GM12872 (cell line): ENCODE measurements around the gene ILK.

Experiments
- TF ChIP-seq, protein P1 (sequence below): IDR thresholded peaks from 3 replicates; pipeline ENCODE4 v1.5.1; 2011; ENCODE audit warnings: low read depth, mild to moderate bottlenecking, low read length, moderate library complexity; ENCODE audit not compliant: insufficient read depth

The ILK gene

DNA sequence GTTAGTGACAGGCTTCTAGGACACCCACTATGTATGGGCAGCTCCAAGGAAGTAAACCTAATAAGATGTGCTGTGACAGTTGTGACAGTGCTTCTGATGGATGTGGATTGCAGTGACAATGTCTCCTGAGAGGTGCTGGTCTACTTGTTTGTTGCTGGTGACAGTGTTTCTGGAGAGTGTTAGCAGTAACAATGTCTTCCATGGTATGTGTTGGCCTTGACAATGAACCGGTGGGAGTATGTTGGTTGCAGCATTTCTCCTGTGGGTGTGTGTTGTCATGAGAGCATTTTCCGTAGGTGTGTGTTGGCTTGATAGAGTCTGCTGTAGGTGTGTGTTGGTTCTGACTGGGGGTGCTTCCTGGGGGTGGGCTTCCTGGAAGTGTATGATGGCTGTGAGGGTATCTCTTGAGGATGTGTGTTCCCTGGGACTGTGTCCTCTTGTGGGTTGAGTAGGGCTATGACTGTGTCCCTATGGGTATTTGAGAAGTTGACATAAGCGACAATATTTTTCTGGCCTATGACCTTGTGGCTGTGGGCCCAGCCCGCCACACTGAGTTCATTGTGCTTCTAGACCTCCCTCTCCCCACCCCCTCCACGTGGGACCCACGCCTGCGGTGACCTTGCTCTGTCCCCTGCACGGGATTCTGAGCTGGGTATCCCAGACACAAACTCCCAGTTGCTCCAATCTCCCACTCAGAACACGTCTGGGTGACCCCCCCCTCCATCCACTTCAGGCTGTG is 50.9 kb downstream of the ILK start:
- TF ChIP-seq, protein P1, sequence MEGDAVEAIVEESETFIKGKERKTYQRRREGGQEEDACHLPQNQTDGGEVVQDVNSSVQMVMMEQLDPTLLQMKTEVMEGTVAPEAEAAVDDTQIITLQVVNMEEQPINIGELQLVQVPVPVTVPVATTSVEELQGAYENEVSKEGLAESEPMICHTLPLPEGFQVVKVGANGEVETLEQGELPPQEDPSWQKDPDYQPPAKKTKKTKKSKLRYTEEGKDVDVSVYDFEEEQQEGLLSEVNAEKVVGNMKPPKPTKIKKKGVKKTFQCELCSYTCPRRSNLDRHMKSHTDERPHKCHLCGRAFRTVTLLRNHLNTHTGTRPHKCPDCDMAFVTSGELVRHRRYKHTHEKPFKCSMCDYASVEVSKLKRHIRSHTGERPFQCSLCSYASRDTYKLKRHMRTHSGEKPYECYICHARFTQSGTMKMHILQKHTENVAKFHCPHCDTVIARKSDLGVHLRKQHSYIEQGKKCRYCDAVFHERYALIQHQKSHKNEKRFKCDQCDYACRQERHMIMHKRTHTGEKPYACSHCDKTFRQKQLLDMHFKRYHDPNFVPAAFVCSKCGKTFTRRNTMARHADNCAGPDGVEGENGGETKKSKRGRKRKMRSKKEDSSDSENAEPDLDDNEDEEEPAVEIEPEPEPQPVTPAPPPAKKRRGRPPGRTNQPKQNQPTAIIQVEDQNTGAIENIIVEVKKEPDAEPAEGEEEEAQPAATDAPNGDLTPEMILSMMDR, result no peak

DNA sequence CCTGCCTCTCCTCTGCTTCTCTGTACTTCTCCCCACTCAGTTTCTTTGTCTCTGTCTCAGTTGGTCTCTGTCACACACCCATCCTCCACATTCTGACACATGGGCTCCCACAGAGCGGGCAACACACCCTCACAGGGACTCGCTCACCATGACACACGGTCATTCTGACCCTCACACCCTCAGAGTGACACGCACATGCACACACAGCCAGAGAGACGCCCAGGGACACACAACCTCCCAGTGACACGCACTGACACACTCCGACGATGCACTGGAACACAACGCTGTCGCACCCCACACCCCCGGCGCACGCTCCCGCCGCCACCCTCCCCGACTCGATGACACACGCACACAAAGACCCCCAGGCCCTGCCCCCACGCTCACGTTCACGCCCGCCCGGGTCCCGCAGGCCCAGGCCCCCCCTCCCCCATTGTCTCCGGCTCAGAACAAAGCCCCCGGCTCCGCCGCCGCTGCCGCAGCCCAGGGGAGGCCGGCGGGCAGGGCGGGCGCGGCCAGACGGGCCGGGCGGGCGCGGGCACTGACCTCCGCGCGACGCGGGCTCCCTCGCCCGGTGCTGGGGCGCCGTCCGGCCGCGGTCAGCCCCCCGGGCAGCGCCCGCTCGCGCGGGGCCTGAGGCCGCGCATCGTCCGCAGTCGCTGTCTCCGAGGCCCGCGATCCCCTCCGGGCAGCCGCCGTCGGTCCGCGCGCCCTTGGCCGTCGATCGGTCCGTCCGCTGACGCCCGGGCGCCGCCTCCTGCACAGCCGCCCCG is 51.6 kb downstream of the ILK start:
- TF ChIP-seq, protein P1, result no peak

DNA sequence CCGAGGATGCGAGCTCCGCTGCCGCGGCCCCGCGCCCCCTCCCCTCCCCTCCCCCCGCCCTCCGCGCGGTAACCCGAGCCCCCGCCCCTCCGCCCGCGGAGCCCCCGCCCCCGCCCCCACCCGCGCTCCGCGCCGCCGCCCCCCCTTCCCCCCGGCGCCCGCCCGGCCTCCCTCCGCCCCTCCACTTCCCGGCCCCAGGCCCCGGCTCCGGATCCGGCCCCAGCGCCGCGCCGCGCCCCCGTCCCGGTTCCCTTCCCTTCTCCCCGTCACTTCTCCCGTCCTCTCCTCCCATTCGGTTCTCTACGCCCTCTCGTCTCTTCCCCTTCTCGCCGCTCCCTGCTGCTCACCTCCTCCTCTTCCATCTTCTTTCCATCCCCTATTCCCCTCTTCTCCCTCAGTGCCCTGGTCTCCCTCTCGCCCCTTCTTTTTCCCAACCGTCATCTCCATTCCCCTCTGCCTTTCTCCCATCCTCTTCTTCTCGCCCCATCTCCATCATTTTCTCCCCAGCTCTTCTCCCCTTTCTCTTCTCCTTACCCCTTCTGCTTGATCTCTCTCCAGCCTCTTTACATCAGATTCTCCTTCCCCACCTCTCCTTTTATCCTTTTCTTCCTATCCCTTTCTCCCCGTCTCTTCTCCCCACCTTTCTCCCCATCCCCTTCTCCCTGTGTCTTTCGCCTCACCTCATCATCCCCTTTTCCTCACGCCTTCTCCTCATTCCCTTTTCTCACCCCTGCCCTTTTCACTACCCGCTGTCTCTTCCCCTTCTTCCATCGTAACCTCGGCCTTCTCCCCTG is 52.4 kb downstream of the ILK start, which contains the start of gene DCHS1:
Gene DCHS1 (minus strand): TSS at position 20 of the 794 bp plus-strand sequence. CDS start 14,196 bp downstream, outside the sequence.
- TF ChIP-seq, protein P1, result no peak

DNA sequence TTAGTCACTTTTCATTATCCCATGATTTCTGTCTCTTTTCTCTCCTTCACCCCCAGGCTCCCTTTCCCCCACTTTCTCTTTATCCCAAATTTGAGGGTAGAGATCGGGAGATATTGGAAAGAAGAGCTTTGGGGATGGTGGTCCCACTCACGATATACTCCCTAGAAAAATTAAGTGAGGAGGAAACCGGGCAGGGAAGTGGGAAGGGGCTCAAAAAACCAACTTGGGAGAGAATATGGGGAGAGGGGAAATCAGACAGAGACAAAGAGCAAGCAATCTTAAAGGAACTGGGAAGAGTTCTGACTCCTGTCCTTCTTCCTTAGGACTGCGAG is 53.0 kb downstream of the ILK start:
- TF ChIP-seq, protein P1, result no peak

DNA sequence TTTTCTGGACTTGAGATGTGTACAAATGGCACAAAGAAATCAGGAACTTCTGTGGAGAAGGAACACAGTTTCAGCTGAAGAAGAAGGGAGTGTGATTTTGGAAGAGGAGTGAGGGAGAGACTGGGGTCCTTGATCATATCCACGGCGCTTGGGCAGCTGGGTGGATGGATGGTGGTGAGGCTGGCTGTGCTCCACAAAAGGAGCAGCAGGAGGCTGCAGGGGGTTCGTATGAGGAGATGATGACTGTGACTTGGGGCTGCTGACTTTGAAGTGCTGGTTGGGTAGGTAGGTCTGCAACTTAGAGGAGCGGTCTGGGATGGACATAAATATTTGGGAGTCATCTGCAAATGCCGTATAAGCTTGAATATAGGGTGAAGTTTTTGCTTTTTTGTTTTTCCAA is 53.4 kb downstream of the ILK start:
- TF ChIP-seq, protein P1, result no peak

DNA sequence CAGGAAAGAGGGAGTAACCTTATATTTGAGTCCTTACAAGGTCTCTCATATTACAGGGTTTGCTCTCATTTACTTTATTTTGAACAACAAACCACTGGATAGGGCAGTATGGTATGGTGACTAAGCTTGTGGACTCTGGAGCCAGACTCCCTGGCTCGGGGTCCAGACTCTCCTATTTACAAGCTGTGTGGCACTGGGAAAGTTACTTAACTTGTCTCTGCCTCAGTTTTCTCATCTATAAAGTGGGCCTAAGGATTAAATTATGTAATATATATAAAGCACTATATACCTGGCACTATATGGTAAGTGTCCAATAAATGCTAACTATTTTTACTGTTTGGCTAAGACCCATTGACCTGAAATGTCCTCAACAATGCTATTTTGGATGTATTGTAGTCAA is 53.8 kb downstream of the ILK start:
- TF ChIP-seq, protein P1, result no peak

DNA sequence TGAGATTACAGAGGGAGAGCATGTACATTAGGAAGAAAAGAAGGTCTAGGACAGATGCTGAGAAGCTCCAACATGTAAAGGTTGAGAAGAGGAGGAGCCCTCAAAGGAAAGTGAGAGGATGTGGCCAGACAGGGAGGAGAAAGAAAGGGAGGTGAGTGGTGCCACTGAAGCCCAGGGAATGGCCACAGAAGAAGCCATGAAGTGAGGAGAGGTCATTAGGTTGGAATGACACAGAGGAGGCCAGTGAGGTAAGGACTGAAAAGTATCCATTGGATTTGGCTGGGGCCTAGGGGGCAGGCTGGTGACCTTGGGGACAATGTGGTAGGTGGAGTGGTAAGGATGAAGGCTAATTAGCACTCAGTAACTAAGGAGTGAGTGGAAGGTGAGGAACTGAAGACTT is 55.1 kb downstream of the ILK start:
- TF ChIP-seq, protein P1, result no peak
